Immature natural killer cell (primary cell): ENCODE measurements around the gene PAPPA. TPM values are rescaled to one million over a fixed set of nuclear protein-coding genes. Genes with fewer than 3 reads are reported as not detected.

Source experiments
- DNase-seq, 3 donors: peaks; one replicate each; pipeline ENCODE4 v3.0.0; 2022; ENCODE audit warnings: mixed read lengths in 1 of 3
- H3K27ac Mint-ChIP-seq, 6 donors: one replicate each; pipeline ENCODE4 v1.8.0; 2020; ENCODE audit warnings: mixed read lengths in 6 of 6, mild to moderate bottlenecking in 5 of 6, inconsistent platforms in 4 of 6, moderate library complexity in 3 of 6
- H3K27me3 Mint-ChIP-seq, 3 donors: one replicate each; pipeline ENCODE4 v1.8.0; 2020 to 2021; ENCODE audit warnings: low read depth in 3 of 3, mild to moderate bottlenecking in 3 of 3, mixed read lengths in 3 of 3, moderate library complexity in 3 of 3, inconsistent platforms in 1 of 3
- H3K36me3 Mint-ChIP-seq, 3 donors: one replicate each; pipeline ENCODE4 v1.8.0; 2020; ENCODE audit warnings: mixed read lengths in 3 of 3, inconsistent platforms in 2 of 3, mild to moderate bottlenecking in 2 of 3
- H3K4me1 Mint-ChIP-seq, 2 donors: one replicate each; pipeline ENCODE4 v1.8.0; 2020; ENCODE audit warnings: inconsistent platforms in 2 of 2, mild to moderate bottlenecking in 2 of 2, mixed read lengths in 2 of 2, moderate library complexity in 1 of 2
- H3K4me3 Mint-ChIP-seq, 5 donors: one replicate each; pipeline ENCODE4 v1.8.0; 2020; ENCODE audit warnings: mild to moderate bottlenecking in 5 of 5, mixed read lengths in 5 of 5, inconsistent platforms in 3 of 5, moderate library complexity in 3 of 5
- H3K9me3 Mint-ChIP-seq, 6 donors: one replicate each; pipeline ENCODE4 v1.8.0; 2020; ENCODE audit warnings: mild to moderate bottlenecking in 6 of 6, mixed read lengths in 6 of 6, inconsistent platforms in 4 of 6, moderate library complexity in 3 of 6
- polyA plus RNA-seq, 3 donors: library from polyadenylated mRNA; unstranded; fragments of 300-500 nt; fragmentation: Illumina TruSeq; gene quantifications; one replicate each; pipeline ENCODE4 v1.2.3, GENCODE V29; 2021

PAPPA gene
- polyA plus RNA-seq, 3 donors from 2014 or later, result not detected

DNA sequence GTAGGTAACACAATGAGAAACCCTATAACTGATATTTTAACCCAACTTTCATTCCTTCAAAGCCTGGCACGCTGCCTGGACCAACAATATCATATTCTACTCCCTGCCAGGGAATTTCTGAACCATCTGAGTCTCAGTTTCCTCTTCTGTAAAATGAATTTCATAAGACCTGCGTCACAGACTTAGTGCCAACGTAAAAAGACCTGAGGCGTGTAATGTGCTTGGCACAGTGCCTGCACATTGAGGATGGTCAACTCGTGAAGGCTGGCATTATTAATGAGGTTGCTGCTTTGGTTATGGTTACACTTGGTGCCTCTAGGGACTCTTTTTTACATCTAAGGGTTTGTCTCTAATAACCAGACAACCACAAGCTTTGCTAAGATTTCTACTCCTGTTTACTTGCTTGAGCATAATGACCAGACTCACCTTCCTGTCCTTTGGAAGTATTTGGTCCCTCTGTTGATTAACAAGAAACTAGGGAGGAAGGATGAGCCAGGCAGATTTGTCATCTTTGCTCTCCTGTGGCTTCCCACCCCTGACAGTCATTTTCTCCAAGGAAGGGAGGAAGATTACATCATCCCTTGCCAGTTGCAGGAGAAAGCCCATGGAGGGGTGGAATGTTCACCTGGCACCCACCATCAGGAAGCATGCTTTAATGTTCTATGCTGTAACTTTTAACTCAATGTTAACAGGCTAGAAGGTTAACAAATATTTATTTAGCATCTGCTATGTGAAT, 79.0 kb downstream of the PAPPA start:
- H3K27ac Mint-ChIP-seq, result no peak overlapping the region
- H3K4me1 Mint-ChIP-seq, result no peaks in the 10 kb centered on the region
- H3K27me3 Mint-ChIP-seq, result no peaks in the 10 kb centered on the region
- no peak for DNase-seq
- H3K9me3 Mint-ChIP-seq, result peaks cover 0 to 31% (median 4%) of the 10 kb centered on the region in 6 donors
- no peak overlapping the region for H3K4me3 Mint-ChIP-seq
- H3K36me3 Mint-ChIP-seq, result no peaks in the 10 kb centered on the region

DNA sequence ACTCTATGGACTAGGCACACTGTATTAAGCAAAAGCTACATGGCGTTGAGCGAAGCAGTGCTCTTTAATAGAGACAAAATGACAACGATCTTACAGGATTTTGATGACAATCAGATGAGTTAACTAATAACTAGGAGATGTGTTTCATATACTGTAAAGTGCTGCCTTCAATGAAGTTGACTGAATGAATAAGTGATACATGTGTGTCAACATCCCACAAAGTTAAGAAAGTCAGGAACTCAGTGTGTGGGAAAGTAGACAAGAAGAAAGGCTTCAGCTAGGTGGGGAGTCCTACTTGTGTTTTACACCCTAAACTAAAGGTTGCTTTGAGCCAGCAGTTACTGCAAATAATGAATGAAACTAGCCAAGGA, 79.6 kb downstream of the PAPPA start:
- DNase-seq, result no peak
- Mint-ChIP-seq H3K4me1 (no peaks in the 10 kb centered on the region), H3K36me3 (no peaks in the 10 kb centered on the region), H3K27ac (no peak overlapping the region), H3K9me3 (peaks cover 0 to 31% (median 4%) of the 10 kb centered on the region in 6 donors), H3K27me3 (no peaks in the 10 kb centered on the region), H3K4me3 (no peak overlapping the region)

GRCh38 chr9:116234081-116234480, 80.5 kb downstream of the PAPPA start:
- no peak for DNase-seq
- Mint-ChIP-seq H3K9me3 (peaks cover 0 to 31% (median 6%) of the 10 kb centered on the region in 6 donors), H3K27me3 (peaks cover 0 to 2% (median 0%) of the 10 kb centered on the region in 3 donors), H3K27ac (no peak overlapping the region), H3K36me3 (no peaks in the 10 kb centered on the region), H3K4me1 (no peaks in the 10 kb centered on the region), H3K4me3 (no peak overlapping the region)

DNA sequence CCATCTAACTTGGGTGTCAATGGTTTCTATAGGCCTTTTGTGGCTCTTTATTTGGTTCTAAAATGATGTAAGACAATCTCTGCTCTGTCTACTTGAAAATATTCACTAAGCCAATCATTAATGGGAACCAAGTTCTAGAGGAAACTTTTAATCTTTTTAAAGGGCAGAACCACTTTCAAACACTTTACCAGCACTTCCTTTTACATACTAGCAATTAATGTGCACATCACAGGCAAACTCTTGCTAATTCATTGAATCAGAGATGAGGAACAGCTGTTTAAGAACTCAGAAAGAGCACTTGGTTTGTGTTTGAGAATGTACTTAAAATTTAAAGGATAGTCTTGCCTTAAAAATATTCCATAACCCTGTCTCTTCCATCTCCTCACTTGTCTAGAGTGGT, 83.4 kb downstream of the PAPPA start:
- peaks cover 0 to 24% (median 7%) of the 10 kb centered on the region in 6 donors for H3K9me3 Mint-ChIP-seq

DNA sequence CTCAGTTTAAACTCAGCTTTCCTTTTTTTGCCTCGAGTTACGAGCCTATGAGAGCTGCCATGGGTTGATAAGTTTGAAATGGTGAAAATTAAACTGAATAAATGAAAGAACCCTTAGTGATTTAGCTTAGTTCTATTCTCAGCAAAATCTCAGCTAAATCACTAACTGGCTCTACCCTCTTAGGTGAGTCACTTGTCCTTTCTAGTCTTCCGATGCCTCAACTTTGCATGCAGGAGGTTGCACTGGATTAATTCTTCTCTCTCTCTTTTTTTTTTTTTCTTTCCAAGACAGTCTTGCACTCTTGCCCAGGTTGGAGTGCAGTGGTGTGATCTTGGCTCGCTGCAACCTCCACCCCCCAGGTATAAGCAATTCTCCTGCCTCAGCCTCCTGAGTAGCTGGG, 83.9 kb downstream of the PAPPA start:
- no peak overlapping the region for H3K27ac Mint-ChIP-seq
- H3K36me3 Mint-ChIP-seq, result no peaks in the 10 kb centered on the region
- H3K4me3 Mint-ChIP-seq, result no peak overlapping the region
- no peaks in the 10 kb centered on the region for H3K4me1 Mint-ChIP-seq
- peaks cover 0 to 21% (median 7%) of the 10 kb centered on the region in 6 donors for H3K9me3 Mint-ChIP-seq
- H3K27me3 Mint-ChIP-seq, result peaks cover 0 to 2% (median 0%) of the 10 kb centered on the region in 3 donors
- DNase-seq, result no peak

More for the DNA sequence above, 83.4 kb downstream of the PAPPA start:
- peaks cover 0 to 2% (median 0%) of the 10 kb centered on the region in 3 donors for H3K27me3 Mint-ChIP-seq
- H3K36me3 Mint-ChIP-seq, result no peaks in the 10 kb centered on the region
- no peak for DNase-seq
- H3K4me3 Mint-ChIP-seq, result no peak overlapping the region
- H3K27ac Mint-ChIP-seq, result no peak overlapping the region
- no peaks in the 10 kb centered on the region for H3K4me1 Mint-ChIP-seq

DNA sequence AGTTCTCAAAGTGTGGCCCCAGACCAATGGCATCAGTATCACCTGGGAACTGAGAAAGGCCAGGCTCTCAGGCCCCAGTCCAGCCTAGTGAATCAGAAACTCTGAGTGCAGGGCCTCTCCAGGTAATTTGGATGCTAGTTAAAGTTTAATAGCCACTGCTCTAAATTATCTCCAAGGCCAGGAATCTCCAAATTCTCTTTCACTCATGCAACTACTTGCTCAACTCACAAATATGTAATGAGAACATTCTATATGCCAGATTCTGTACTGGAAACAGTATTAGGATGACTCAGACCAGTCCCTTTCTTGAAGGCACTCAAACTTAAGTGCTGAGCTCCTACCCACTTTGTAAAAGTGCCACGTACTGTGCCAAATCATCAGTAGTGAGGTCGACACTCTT, 84.6 kb downstream of the PAPPA start:
- Mint-ChIP-seq H3K36me3 (no peaks in the 10 kb centered on the region), H3K9me3 (peaks cover 0 to 15% (median 5%) of the 10 kb centered on the region in 6 donors), H3K27ac (no peak overlapping the region), H3K4me1 (no peaks in the 10 kb centered on the region), H3K27me3 (peaks cover 0 to 2% (median 0%) of the 10 kb centered on the region in 3 donors), H3K4me3 (no peak overlapping the region)
- no peak for DNase-seq

GRCh38 chr9:116238776-116239340, 85.3 kb downstream of the PAPPA start:
- H3K27ac Mint-ChIP-seq, result no peak overlapping the region
- no peak for DNase-seq
- no peaks in the 10 kb centered on the region for H3K4me1 Mint-ChIP-seq
- H3K36me3 Mint-ChIP-seq, result no peaks in the 10 kb centered on the region
- H3K4me3 Mint-ChIP-seq, result no peak overlapping the region
- H3K9me3 Mint-ChIP-seq, result peaks cover 0 to 13% (median 5%) of the 10 kb centered on the region in 6 donors
- peaks cover 0 to 3% (median 2%) of the 10 kb centered on the region in 3 donors for H3K27me3 Mint-ChIP-seq

GRCh38 chr9:116243708-116244107, 90.1 kb downstream of the PAPPA start:
- H3K27me3 Mint-ChIP-seq, result peaks cover 0 to 3% (median 0%) of the 10 kb centered on the region in 3 donors
- H3K4me1 Mint-ChIP-seq, result no peaks in the 10 kb centered on the region
- no peak overlapping the region for H3K4me3 Mint-ChIP-seq
- DNase-seq, result no peak
- H3K27ac Mint-ChIP-seq, result no peak overlapping the region
- no peaks in the 10 kb centered on the region for H3K36me3 Mint-ChIP-seq
- peaks cover 0 to 7% (median 4%) of the 10 kb centered on the region in 6 donors for H3K9me3 Mint-ChIP-seq

DNA sequence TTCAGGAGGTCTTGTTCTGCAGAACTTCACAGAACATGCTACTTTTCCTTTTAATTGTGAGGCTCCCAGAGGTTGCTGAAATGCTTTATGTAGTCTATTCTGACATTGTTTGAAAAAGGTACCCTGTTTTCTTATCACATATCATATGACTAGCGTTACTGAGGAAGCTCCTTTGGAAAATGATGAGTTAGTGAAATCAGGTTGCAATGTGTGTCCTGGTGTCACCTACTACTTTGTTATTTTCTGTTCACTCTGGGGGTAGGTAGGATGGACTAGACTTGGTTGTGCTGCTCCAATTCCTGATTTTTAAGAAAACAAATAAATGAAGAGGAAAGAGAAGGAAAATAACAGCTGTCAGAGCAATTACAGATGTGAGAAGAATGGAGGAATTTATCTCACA, 93.7 kb downstream of the PAPPA start:
- H3K9me3 Mint-ChIP-seq, result peaks cover 0 to 11% (median 2%) of the 10 kb centered on the region in 6 donors
- no peaks in the 10 kb centered on the region for H3K4me1 Mint-ChIP-seq

GRCh38 chr9:116247791-116248374, 94.3 kb downstream of the PAPPA start:
- peaks cover 0 to 11% (median 2%) of the 10 kb centered on the region in 6 donors for H3K9me3 Mint-ChIP-seq
- no peak for DNase-seq
- H3K27ac Mint-ChIP-seq, result no peak overlapping the region
- H3K36me3 Mint-ChIP-seq, result no peaks in the 10 kb centered on the region
- H3K4me1 Mint-ChIP-seq, result no peaks in the 10 kb centered on the region
- peaks cover 0 to 3% (median 0%) of the 10 kb centered on the region in 3 donors for H3K27me3 Mint-ChIP-seq
- no peak overlapping the region for H3K4me3 Mint-ChIP-seq

More for the DNA sequence above, 93.7 kb downstream of the PAPPA start:
- Mint-ChIP-seq H3K27ac (no peak overlapping the region), H3K4me3 (no peak overlapping the region), H3K27me3 (peaks cover 0 to 3% (median 0%) of the 10 kb centered on the region in 3 donors), H3K36me3 (no peaks in the 10 kb centered on the region)
- DNase-seq, result no peak

- no peaks in the 10 kb centered on the region for H3K27me3 Mint-ChIP-seq
- H3K4me1 Mint-ChIP-seq, result no peaks in the 10 kb centered on the region
- no peak overlapping the region for H3K4me3 Mint-ChIP-seq
- no peak for DNase-seq
- H3K27ac Mint-ChIP-seq, result no peak overlapping the region
- H3K9me3 Mint-ChIP-seq, result peaks cover 0 to 13% (median 5%) of the 10 kb centered on the region in 6 donors
- no peaks in the 10 kb centered on the region for H3K36me3 Mint-ChIP-seq
Observed at GRCh38 chr9:116250891-116251290, 97.3 kb downstream of the PAPPA start.

DNA sequence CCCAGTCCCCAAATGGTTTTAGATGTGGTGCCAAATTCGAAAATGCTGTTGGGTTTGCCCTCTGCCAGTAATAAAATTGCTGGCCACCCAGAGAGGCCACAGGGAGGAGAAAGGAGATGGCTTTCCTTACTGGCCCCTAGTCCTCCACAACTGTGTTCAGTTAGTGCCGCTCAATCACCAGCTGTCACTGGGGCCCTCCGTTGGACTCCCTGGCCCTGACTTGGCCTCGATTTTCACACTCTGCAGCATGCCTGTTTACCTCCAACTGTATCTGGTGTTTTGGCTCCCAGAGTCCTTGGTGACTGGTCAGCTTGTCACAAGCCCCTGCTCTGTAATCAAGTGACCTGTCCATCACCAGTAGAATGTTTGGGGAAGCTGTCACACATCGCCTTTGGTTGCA, 97.8 kb downstream of the PAPPA start:
- Mint-ChIP-seq H3K4me3 (no peak overlapping the region), H3K36me3 (no peaks in the 10 kb centered on the region), H3K27ac (no peak overlapping the region), H3K9me3 (peaks cover 0 to 17% (median 5%) of the 10 kb centered on the region in 6 donors), H3K4me1 (no peaks in the 10 kb centered on the region), H3K27me3 (no peaks in the 10 kb centered on the region)
- no peak for DNase-seq

DNA sequence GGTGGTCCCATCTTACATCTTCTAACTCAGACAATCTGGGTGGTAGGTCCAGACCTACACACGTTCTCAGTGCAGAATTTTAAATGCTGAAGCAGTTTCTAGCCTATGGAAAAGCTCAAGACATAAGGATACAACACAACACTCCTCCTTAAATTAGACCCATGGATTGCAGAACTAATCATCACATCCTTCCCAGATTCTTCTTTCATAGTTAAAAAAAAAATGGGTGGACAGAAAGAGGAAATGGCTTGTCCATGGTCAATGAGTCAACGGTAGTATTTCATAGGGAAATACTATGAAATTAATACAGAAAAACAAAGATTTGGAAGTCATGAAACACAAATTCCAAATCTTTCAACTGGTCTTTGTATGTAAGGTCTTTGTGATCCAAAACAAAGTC, 106.9 kb downstream of the PAPPA start:
- Mint-ChIP-seq H3K36me3 (no peaks in the 10 kb centered on the region), H3K27ac (no peak overlapping the region), H3K4me1 (no peaks in the 10 kb centered on the region), H3K9me3 (peaks cover 0 to 34% (median 0%) of the 10 kb centered on the region in 6 donors), H3K27me3 (peaks cover 0 to 2% (median 1%) of the 10 kb centered on the region in 3 donors), H3K4me3 (no peak overlapping the region)
- DNase-seq, result no peak

DNA sequence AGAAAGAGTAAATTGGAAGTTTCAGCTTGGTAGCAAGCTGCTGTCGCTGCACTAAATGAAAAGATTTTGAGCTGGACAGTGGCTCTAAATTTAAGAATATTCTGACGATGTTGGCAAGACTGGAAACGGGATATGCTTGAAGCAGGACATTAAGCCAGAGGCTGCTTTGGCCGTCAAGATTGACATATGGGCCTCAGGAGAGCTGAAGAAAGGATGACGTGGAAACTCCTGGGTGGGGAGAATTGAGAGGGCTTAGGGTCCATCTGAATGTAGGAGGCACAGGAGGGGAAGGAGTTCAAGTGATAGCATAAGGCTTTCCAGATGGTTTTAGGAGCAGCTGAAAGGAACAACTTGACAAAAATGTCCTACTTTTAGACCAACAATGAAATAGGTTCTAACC, 108.9 kb downstream of the PAPPA start:
- H3K4me3 Mint-ChIP-seq, result no peak overlapping the region
- H3K9me3 Mint-ChIP-seq, result peaks cover 0 to 26% (median 0%) of the 10 kb centered on the region in 6 donors
- peaks cover 0 to 2% (median 1%) of the 10 kb centered on the region in 3 donors for H3K27me3 Mint-ChIP-seq
- H3K27ac Mint-ChIP-seq, result no peak overlapping the region
- no peaks in the 10 kb centered on the region for H3K4me1 Mint-ChIP-seq
- no peaks in the 10 kb centered on the region for H3K36me3 Mint-ChIP-seq
- no peak for DNase-seq
